Measurements from ENCODE around the gene FBXL7. TPM values are rescaled to one million over a fixed set of nuclear protein-coding genes. Genes with fewer than 3 reads are reported as not detected.

FBXL7 gene
- total and polyA plus RNA-seq, 2 of the 8 experiments (the other 6 are each of a cell fraction or from before 2014, with no cell fraction given) = 17.7 to 17.8 TPM

GRCh38 chr5:15703901-15704300 lies 203.9 kb downstream of the FBXL7 start (continued):
- TF ChIP-seq CHD7 (IDR thresholded peaks at IDR 0.05; ENCODE audit: insufficient replicate concordance, low read length) (no peak), EGR1 (IDR thresholded peaks at IDR 0.05; ENCODE audit: borderline replicate concordance, low read depth, low read length) (no peak), TBP (IDR thresholded peaks at IDR 0.05; ENCODE audit: low read depth, low read length) (no peak), SIX5 (IDR thresholded peaks at IDR 0.05; ENCODE audit: low read depth, low read length) (no peak), TCF12 (IDR thresholded peaks at IDR 0.05; ENCODE audit: low read depth, low read length) (no peak), ATF2 (IDR thresholded peaks at IDR 0.05; ENCODE audit: low read length) (no peak), ZNF274 (IDR thresholded peaks at IDR 0.05; ENCODE audit: borderline replicate concordance, extremely low read depth, low read length) (no peak), JUND (IDR thresholded peaks at IDR 0.05; ENCODE audit: low read length) (no peak), RFX5 (IDR thresholded peaks at IDR 0.05; ENCODE audit: borderline replicate concordance, low read depth, low read length) (no peak), SAP30 (IDR thresholded peaks at IDR 0.05; ENCODE audit: insufficient read depth, insufficient replicate concordance, low read length) (no peak), GABPA (IDR thresholded peaks at IDR 0.05; ENCODE audit: borderline replicate concordance, insufficient read depth, low read length) (no peak)

All from H1 (cell line).